K562 (cell line): Measurements from ENCODE around the gene WNT7B.

Experiments
- ATF2 ChIP-seq: sonication (generic); formaldehyde crosslinking; IDR thresholded peaks from 2 replicates; pipeline ENCODE4 v1.8.1; 2022; ENCODE audit warnings: missing genetic modification reagents
- BCL6 ChIP-seq: fragments of 250-450 bp; sonication (Bioruptor Pico); IDR thresholded peaks from 2 replicates; pipeline ENCODE4 v1.4.0; 2020
- CTCF ChIP-seq, 3 experiments: IDR thresholded peaks in 2 of 3; conservative IDR thresholded peaks in 1 of 3; 2 replicates each; pipeline ENCODE4 v1.5.1; 2011 to 2012; ENCODE audit warnings: low read length in 3 of 3, mild to moderate bottlenecking in 3 of 3, control low read depth in 2 of 3, improper control_type of control experiment in 1 of 3, inconsistent platforms in 1 of 3, low read depth in 1 of 3, mixed read lengths in 1 of 3, moderate library complexity in 1 of 3; ENCODE audit not compliant: insufficient read depth in 2 of 3
- E2F4 ChIP-seq: sonication (generic); formaldehyde crosslinking; IDR thresholded peaks from 2 replicates; pipeline ENCODE4 v1.8.0; 2022; ENCODE audit warnings: mild to moderate bottlenecking, low read depth, missing genetic modification reagents
- JUN ChIP-seq, 2 experiments: sonication (generic) in 1 of 2; formaldehyde crosslinking in 1 of 2; IDR thresholded peaks; 2 replicates each; pipeline versions ENCODE4 v1.6.1 to v1.8.0; 2012 to 2022; ENCODE audit warnings: borderline replicate concordance in 2 of 2, mild to moderate bottlenecking in 2 of 2, improper control_type of control experiment in 1 of 2, low read depth in 1 of 2, low read length in 1 of 2, missing genetic modification reagents in 1 of 2
- JUNB ChIP-seq: fragments of 450-650 bp; formaldehyde crosslinking; conservative IDR thresholded peaks from 2 replicates; pipeline ENCODE4 v1.4.0; 2020; ENCODE audit warnings: mild to moderate bottlenecking
- POLR2AphosphoS5 ChIP-seq: IDR thresholded peaks from 2 replicates; pipeline ENCODE4 v1.6.1; 2011; ENCODE audit warnings: mild to moderate bottlenecking, low read depth, low read length, moderate library complexity; ENCODE audit not compliant: control insufficient read depth, insufficient read depth
- RFX1 ChIP-seq: fragments of 450-650 bp; IDR thresholded peaks from 2 replicates; pipeline ENCODE4 v1.6.1; 2016; ENCODE audit warnings: mild to moderate bottlenecking, moderate library complexity
- SNAPC5 ChIP-seq: fragments of 250-450 bp; sonication (Bioruptor Pico); IDR thresholded peaks from 2 replicates; pipeline ENCODE4 v1.8.0; 2021; ENCODE audit warnings: moderate library complexity, mild to moderate bottlenecking, inconsistent platforms
- SPI1 ChIP-seq: IDR thresholded peaks from 2 replicates; pipeline ENCODE4 v1.6.1; 2011; ENCODE audit warnings: low read depth, low read length, control low read depth, borderline replicate concordance
- TBP ChIP-seq: optimal IDR thresholded peaks from 2 replicates; pipeline ENCODE3; 2011; ENCODE audit warnings: low read depth, low read length, improper control_type of control experiment
- TCF3 ChIP-seq: sonication (generic); formaldehyde crosslinking; IDR thresholded peaks from 2 replicates; pipeline ENCODE4 v1.4.0; 2020; ENCODE audit warnings: mild to moderate bottlenecking, missing genetic modification reagents
- ZBTB11 ChIP-seq, 3 experiments: fragments of 200-800 bp in 1 of 3; fragments of 250-450 bp in 1 of 3; fragments of 450-650 bp in 1 of 3; sonication (Bioruptor Pico) in 1 of 3; sonication (Bioruptor generic) in 1 of 3; formaldehyde crosslinking in 1 of 3; IDR thresholded peaks; 2 replicates each; pipeline versions ENCODE4 v1.6.1 to v1.8.0; 2016 to 2022; ENCODE audit warnings: mild to moderate bottlenecking in 2 of 3, missing genetic modification characterization in 2 of 3, missing compliant biosample characterization in 1 of 3, moderate library complexity in 1 of 3
- ZNF282 ChIP-seq: sonication (generic); formaldehyde crosslinking; IDR thresholded peaks from 2 replicates; pipeline ENCODE4 v1.8.1; 2023; ENCODE audit warnings: missing genetic modification reagents

GRCh38 chr22:45905326-45905923, 71.5 kb downstream of the WNT7B start:
- TF ChIP-seq ZBTB11 (CRISPR knock-in tag; IDR thresholded peaks at IDR 0.05) (no peak), CTCF (IDR thresholded peaks at IDR 0.05 in 2 of 3, conservative IDR thresholded peaks at IDR 0.05 in 1 of 3; ENCODE audit: insufficient read depth in 2 of 3, low read depth in 1 of 3, low read length in 3 of 3) (no peak), POLR2AphosphoS5 (no peak), RFX1 (no peak), E2F4 (CRISPR knock-in tag) (no peak), JUNB (CRISPR knock-in tag) (no peak), SNAPC5 (CRISPR knock-in tag) (no peak), TBP (no peak), JUN (IDR thresholded peaks at IDR 0.05; ENCODE audit: borderline replicate concordance, low read depth, low read length) (no peak), JUN (CRISPR knock-in tag; IDR thresholded peaks at IDR 0.05; ENCODE audit: borderline replicate concordance) (no peak), BCL6 (CRISPR knock-in tag) (no peak), ZNF282 (CRISPR knock-in tag) (no peak), ATF2 (CRISPR knock-in tag) (no peak), TCF3 (CRISPR knock-in tag) (no peak), SPI1 (no peak)
